Activated B cell treated with CpG ODN at 0.5 μM for 24 hours (primary cell): Measurements from ENCODE around the gene BSN. TPM values are rescaled to one million over a fixed set of nuclear protein-coding genes. Genes with fewer than 3 reads are reported as not detected.

ENCODE experiments used
- ATAC-seq: fragments of 200-7000 bp; cut with Tn5 transposase; one replicate; pipeline ENCODE4 v1.10.0; 2021; ENCODE audit warnings: low read depth, mild to moderate bottlenecking, moderate library complexity
- CTCF ChIA-PET: fragments of 350-600 bp; sonication (Branson Sonifier 250); formaldehyde crosslinking; loops from one replicate; lab custom pipeline; 2021; ENCODE audit warnings: antibody characterized with exemption; lab: Charles Lee
- POLR2A ChIA-PET: fragments of 350-600 bp; sonication (Branson Sonifier 250); formaldehyde crosslinking; loops from one replicate; lab custom pipeline; 2021; ENCODE audit warnings: antibody characterized with exemption; lab: Charles Lee
- DNase-seq: peaks from one replicate; pipeline ENCODE4 v3.0.0; 2022
- H3K27ac Mint-ChIP-seq: one replicate; pipeline ENCODE4 v1.8.0; 2020; ENCODE audit warnings: mixed read lengths
- H3K27me3 Mint-ChIP-seq: one replicate; pipeline ENCODE4 v1.8.0; 2021; ENCODE audit warnings: mixed read lengths
- H3K36me3 Mint-ChIP-seq: one replicate; pipeline ENCODE4 v1.8.0; 2021; ENCODE audit warnings: low read depth, mixed read lengths
- H3K4me1 Mint-ChIP-seq: one replicate; pipeline ENCODE4 v1.8.0; 2021; ENCODE audit warnings: mixed read lengths
- H3K4me3 Mint-ChIP-seq: one replicate; pipeline ENCODE4 v1.8.0; 2020; ENCODE audit warnings: mild to moderate bottlenecking, mixed read lengths
- H3K9me3 Mint-ChIP-seq: one replicate; pipeline ENCODE4 v1.8.0; 2020; ENCODE audit warnings: mixed read lengths
- intact Hi-C: fragments of 100-400 bp; cut with micrococcal nuclease; formaldehyde crosslinking; loops from one replicate; pipeline ENCODE4 v1.15.1; 2024
- total RNA-seq: library from RNA; stranded (reverse); gene quantifications from 2 replicates; pipeline ENCODE4 v1.2.3, GENCODE V29; 2022
- TF ChIP-seq, protein P1 (sequence below): fragments of 200-600 bp; IDR thresholded peaks from one replicate; pipeline ENCODE4 v1.8.0; 2022; ENCODE audit warnings: antibody characterized with exemption, mild to moderate bottlenecking

Gene BSN
- total RNA-seq, 1 donor from 2014 or later = 0.69 TPM

DNA sequence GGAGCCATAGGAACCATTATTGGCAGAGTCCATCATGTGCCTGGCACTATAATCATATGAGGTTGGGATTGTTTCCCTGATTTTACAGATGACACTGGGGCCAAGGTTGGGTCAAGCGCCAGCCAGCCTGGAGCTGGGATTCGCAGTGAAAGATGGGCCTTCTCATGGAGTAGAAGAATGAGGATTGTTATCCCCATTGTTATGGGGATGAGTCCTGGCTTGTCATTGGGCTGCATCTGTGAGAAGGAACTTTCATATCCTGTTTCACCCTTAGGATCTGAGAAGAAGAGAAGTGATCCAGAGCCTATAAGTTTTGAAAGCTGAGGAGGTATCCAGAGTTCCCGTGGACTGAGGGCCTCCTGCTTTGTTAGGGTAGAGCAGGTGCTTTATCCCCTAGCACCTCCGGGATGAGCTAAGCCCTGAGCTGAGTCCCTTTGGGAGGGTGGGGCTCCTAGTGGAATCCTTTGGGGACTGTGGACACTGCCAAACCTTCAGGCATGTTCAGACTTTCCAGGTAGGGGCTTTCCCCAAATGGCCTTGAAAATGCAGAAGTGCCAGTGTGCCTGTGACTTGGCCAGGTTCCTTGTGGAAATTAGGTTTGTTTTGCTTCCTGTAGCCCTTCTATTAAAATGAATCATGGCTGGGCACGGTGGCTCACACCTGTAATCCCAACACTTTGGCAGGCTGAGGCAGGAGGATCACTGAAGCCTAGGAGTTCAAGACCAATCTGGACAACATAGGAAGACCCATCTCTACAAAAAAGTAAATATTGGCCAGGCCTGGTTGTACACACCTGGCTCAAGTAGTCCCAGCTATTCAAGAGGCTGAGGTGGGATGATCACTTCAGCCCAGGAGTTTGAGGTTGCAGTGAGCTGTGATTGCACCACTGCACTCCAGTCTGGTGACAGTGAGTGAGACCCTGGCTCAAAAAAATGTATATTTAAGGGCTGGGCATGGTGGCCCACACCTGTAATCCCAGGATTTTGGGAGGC, 30.2 kb upstream of the BSN start:
- intact Hi-C loops = no loop called here
- DNase-seq (no peak), ATAC-seq (no peak)
- ChIA-PET POLR2A (interaction anchor here (0.5 kb wide), 1 partner anchor 823 kb away, joined by 8 read pairs; no protein-coding TSS in a partner anchor), CTCF (no interaction called here)
- H3K36me3 Mint-ChIP-seq = peaks cover 27% of the 10 kb centered on the region
- no peaks in the 10 kb centered on the region for H3K27me3 Mint-ChIP-seq
- peaks cover 10% of the 10 kb centered on the region for H3K4me1 Mint-ChIP-seq
- no peaks in the 10 kb centered on the region for H3K9me3 Mint-ChIP-seq
- H3K4me3 Mint-ChIP-seq = no peak overlapping the region
- TF ChIP-seq, protein P1, sequence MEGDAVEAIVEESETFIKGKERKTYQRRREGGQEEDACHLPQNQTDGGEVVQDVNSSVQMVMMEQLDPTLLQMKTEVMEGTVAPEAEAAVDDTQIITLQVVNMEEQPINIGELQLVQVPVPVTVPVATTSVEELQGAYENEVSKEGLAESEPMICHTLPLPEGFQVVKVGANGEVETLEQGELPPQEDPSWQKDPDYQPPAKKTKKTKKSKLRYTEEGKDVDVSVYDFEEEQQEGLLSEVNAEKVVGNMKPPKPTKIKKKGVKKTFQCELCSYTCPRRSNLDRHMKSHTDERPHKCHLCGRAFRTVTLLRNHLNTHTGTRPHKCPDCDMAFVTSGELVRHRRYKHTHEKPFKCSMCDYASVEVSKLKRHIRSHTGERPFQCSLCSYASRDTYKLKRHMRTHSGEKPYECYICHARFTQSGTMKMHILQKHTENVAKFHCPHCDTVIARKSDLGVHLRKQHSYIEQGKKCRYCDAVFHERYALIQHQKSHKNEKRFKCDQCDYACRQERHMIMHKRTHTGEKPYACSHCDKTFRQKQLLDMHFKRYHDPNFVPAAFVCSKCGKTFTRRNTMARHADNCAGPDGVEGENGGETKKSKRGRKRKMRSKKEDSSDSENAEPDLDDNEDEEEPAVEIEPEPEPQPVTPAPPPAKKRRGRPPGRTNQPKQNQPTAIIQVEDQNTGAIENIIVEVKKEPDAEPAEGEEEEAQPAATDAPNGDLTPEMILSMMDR = no peak
- H3K27ac Mint-ChIP-seq = no peak overlapping the region

DNA sequence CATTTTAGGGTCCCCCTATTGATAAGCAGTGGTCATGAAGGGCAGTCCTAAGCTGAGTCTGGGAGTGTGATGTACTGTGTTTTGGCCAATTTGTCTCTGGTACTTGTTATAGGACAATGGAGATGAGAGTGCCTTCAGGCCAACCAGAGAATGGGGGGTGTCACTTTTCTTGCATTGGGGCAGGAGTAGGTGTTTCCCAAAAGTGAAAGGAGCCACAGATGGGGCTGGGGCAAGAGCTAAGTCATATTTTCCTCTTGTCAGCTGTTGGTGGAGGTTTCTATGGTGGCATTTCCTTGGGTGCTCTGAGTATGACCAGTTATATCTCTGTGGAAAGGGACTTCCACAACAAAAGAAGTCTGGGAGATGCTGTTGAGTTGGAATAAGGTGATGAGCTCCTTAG, 24.7 kb upstream of the BSN start:
- Mint-ChIP-seq H3K4me1 (no peaks in the 10 kb centered on the region), H3K4me3 (no peak overlapping the region), H3K9me3 (no peaks in the 10 kb centered on the region), H3K27me3 (no peaks in the 10 kb centered on the region), H3K36me3 (peaks cover 48% of the 10 kb centered on the region), H3K27ac (no peak overlapping the region)
- no peak for DNase-seq
- intact Hi-C loops = no loop called here
- POLR2A ChIA-PET = no interaction called here
- no peak for ATAC-seq
- TF ChIP-seq, protein P1 = no peak
- CTCF ChIA-PET = no interaction called here

GRCh38 chr3:49530231-49530630, 24.0 kb upstream of the BSN start:
- TF ChIP-seq, protein P1 = no peak
- ChIA-PET CTCF (no interaction called here), POLR2A (no interaction called here)
- H3K36me3 Mint-ChIP-seq = peaks cover 47% of the 10 kb centered on the region
- ATAC-seq = no peak
- no peaks in the 10 kb centered on the region for H3K4me1 Mint-ChIP-seq
- H3K27me3 Mint-ChIP-seq = no peaks in the 10 kb centered on the region
- intact Hi-C loops = no loop called here
- no peaks in the 10 kb centered on the region for H3K9me3 Mint-ChIP-seq
- H3K27ac Mint-ChIP-seq = no peak overlapping the region
- no peak for DNase-seq
- no peak overlapping the region for H3K4me3 Mint-ChIP-seq

DNA sequence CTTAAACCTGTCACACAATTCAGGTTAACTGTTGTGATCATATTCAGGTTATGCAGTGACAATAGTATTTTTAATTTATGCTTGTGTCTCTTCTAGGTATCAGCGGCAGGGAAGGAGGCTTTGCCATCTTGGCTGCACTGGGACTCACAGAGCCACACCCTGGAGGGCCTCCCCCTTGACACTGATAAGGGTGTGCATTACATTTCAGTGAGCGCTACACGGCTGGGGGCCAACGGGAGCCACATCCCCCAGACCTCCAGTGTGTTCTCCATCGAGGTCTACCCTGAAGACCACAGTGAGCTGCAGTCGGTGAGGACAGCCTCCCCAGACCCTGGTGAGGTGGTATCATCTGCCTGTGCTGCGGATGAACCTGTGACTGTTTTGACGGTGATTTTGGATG, 23.6 kb upstream of the BSN start:
- peaks cover 46% of the 10 kb centered on the region for H3K36me3 Mint-ChIP-seq
- TF ChIP-seq, protein P1 = no peak
- no peaks in the 10 kb centered on the region for H3K4me1 Mint-ChIP-seq
- DNase-seq (no peak), ATAC-seq (no peak)
- H3K4me3 Mint-ChIP-seq = no peak overlapping the region
- H3K27ac Mint-ChIP-seq = no peak overlapping the region
- intact Hi-C loops = no loop called here
- no peaks in the 10 kb centered on the region for H3K27me3 Mint-ChIP-seq
- ChIA-PET POLR2A (no interaction called here), CTCF (no interaction called here)
- H3K9me3 Mint-ChIP-seq = no peaks in the 10 kb centered on the region

GRCh38 chr3:49531218-49531617, 23.1 kb upstream of the BSN start:
- intact Hi-C loops = no loop called here
- ChIA-PET POLR2A (no interaction called here), CTCF (no interaction called here)
- Mint-ChIP-seq H3K27ac (no peak overlapping the region), H3K4me3 (no peak overlapping the region), H3K36me3 (peaks cover 46% of the 10 kb centered on the region), H3K27me3 (no peaks in the 10 kb centered on the region), H3K4me1 (no peaks in the 10 kb centered on the region), H3K9me3 (no peaks in the 10 kb centered on the region)
- ATAC-seq (no peak), DNase-seq (no peak)
- TF ChIP-seq, protein P1 = no peak
